GM12873 (cell line): ENCODE results near the gene SLC25A25.
A peak's percentile ranks its signal among the peaks of the same experiment; 100 is the strongest.

Experiments
- TF ChIP-seq, protein P1 (sequence below): IDR thresholded peaks from 2 replicates; pipeline ENCODE4 v1.5.1; 2012; ENCODE audit warnings: low read depth, mild to moderate bottlenecking, moderate library complexity, low read length, control low read depth; ENCODE audit not compliant: insufficient read depth; ENCODE audit errors: missing control alignments

The SLC25A25 gene

DNA sequence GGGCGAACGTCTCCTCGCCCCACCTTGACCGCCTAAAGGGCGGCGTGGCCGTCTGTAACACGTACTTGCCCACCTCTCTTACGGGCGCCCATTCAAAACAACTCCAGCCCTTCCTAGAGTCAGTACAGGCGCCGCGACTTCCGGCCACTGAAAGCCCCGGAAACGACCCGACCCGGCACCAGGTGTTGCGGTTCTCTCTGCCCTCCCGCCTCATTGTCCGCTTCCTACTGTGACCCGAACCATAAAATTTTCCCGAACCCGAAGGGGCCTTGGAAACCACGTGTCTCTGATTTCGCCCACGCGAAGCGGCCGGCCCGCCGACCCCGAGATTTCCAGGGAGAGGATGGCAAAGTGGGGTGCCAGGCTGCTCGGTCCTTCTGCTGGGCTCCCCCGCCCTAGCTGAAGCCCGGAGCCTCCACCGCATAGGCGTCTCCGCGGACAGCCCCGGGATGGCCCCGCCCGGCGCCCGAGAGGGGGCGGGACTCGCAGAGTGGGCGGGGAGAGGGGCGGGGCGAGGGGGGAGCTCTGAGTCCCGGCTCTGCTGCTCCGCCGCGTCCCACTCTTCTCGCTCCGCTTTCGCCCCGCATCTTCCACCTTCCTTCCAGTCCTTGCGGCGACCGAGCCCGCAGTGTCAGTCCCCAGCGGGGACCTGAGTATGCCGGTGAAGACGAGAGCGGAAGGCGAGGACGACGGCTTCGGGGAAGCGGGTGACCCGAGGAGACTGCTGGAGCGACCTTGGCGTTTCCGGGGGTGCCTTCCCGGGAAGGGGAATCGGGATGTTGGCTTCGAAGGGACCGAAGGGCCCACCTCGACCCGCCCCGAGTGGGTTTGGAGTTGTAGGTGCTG, 60.2 kb downstream of the SLC25A25 start:
- TF ChIP-seq, protein P1, sequence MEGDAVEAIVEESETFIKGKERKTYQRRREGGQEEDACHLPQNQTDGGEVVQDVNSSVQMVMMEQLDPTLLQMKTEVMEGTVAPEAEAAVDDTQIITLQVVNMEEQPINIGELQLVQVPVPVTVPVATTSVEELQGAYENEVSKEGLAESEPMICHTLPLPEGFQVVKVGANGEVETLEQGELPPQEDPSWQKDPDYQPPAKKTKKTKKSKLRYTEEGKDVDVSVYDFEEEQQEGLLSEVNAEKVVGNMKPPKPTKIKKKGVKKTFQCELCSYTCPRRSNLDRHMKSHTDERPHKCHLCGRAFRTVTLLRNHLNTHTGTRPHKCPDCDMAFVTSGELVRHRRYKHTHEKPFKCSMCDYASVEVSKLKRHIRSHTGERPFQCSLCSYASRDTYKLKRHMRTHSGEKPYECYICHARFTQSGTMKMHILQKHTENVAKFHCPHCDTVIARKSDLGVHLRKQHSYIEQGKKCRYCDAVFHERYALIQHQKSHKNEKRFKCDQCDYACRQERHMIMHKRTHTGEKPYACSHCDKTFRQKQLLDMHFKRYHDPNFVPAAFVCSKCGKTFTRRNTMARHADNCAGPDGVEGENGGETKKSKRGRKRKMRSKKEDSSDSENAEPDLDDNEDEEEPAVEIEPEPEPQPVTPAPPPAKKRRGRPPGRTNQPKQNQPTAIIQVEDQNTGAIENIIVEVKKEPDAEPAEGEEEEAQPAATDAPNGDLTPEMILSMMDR = no peak

DNA sequence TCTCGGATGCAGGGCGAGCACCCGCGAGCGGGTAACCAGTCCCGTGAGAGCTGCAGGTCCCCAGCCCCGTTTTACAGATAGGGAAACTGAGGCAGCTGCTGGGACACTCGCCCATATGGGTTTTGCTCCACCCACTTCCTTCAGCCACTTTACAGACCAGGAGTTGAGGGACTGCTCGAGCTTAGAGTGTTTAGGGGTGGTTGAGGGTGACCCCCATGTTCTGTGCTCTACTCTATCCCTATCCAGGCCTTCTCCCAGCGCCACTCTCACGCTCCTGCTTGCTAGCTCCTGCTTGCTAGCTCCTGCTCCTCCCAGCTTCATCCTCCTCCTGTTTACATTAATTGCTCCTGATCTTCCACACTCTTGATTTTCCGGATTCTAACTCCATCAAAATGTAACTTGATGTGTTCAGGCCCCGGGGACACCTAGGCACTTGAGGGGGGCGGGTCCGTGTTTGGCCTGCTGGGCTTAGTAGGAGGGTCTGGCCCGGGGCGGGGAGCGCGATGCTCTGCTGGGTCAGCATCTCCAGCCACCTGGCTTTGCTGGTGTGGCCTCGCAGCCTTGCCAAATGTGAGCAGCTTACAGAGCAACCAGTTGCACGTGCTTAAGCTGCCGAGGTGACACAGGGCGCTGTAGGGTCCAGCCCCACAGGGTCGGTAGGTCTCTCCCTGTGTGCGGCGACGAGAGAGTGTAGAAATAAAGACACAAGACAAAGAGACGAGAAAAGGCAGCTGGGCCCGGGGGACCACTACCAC, 61.0 kb downstream of the SLC25A25 start:
- TF ChIP-seq, protein P1 = no peak

DNA sequence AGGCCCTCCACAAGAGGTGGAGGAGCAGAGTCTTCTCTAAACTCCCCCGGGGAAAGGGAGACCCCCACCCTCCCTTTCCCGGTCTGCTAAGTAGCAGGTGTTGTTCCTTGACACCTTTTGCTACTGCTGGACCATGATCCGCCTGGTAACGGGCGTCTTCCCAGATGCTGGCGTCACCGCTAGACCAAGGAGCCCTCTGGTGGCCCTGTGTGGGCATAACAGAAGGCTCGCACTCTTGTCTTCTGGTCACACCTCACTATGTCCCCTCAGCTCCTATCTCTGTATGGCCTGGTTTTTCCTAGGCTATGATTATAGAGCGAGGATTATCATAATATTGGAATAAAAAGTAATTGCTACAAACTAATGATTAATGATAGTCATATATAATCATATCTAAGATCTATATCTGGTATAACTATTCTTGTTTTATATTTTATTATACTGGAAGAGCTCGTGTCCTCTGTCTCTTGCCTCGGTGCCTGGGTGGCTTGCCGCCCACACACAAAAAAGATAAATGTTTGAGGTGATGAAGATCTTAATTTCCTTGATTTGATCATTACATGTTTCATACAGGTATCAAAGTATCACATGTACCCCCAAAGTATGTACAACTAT, 62.1 kb downstream of the SLC25A25 start:
- TF ChIP-seq, protein P1 = peak; percentile 5

DNA sequence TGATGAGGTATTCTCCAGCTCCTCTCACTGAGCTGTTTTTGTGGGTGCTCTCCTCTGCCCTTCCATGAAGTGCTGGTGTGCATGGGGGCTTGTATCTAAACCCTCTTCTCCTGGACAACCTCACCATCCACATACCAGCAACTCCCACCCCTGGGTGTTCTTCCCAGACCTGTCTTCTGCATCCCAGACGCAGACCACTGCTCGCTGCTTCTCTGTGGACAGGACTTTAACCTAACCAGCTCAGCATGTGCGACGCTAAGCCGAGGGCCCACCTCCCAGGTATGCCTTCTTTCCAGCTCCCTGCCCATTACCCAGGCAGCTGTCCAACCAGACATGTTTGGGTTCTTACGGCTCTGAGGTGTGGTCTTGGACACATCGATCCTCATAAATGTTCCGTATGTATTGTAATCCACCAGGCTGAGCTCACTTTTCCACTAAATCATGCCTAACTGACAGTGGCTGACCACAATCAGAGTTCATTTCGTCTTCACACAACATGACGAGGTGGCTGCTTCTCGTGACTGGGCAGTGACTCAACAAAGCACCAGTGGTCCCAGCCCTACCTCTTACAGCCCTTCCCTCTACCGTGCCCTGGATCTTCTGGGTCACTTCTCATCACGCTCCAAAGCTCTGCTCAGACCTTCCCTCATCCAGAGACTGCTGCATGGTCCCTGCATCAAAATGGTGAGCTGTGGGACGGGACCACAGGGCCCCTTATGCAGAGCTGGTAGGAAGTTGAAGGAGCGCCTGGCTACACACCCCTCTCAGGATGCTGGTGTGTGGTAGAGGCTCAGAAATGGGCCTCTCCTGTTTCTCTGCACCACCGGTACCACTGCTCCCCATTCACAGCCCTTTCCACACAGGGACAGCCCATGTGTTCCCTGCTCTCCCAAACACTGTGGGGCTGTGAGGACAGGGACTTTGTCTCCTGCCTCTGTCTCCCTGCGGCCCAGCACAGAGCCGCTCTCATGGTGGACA, 69.1 kb downstream of the SLC25A25 start:
- TF ChIP-seq, protein P1 = no peak

DNA sequence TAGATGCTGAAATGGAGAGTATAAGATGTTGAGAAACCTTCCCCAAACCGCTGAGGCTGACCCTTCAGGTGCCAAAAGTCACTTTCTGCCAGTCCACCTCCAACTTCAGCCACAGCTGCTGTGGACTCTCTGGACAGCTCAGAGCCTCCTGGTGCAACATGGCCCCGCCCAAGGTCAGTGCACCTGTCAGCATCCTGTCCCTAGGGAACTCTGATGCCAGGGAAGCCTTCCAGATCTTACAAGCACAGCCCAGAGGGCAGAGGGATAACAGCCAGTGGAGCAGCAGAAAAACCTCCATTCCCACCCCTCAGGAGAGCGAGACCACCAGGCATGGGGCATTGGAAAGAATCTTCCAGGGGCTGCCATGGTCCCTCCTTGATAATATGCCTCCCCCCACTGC, 70.0 kb downstream of the SLC25A25 start:
- TF ChIP-seq, protein P1 = no peak

DNA sequence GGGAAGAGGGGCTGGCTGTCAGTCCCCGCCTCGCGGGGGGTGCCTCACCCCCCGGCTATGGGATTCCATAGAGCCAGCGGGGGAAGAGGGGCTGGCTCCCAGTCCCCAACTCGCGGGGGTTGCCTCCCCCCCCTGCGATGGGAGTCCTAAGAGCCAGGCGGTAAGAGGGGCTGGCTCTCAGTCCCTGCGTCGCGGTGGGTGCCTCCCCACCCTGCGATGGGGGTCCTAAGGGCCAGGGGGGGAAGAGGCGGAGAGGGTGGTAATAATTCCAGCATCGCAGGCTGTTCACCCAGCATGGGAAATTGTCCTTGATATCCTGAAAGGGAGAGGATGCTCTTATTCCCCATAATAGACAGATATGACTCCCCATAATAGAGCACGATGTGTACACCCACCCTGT, 71.6 kb downstream of the SLC25A25 start:
- TF ChIP-seq, protein P1 = no peak
